Kidney (tissue), 14 donors: ENCODE measurements around the gene SLX9. TPM values are rescaled to one million over a fixed set of nuclear protein-coding genes. Genes with fewer than 3 reads are reported as not detected.

Experiments used
- DNase-seq, 5 donors: peaks; one replicate each; pipeline ENCODE4 v3.0.0-alpha.2; 2013 to 2020
- FAIRE-seq: peaks from 2 replicates; lab custom pipeline; 2012; peaks lifted over from hg19 to GRCh38; lab: Jason Lieb, UNC
- H3K27ac ChIP-seq, 2 donors: one replicate each; pipeline ENCODE4 v1.7.0; 2013; ENCODE audit warnings: low read depth in 2 of 2, low read length in 2 of 2, inconsistent platforms in 1 of 2
- H3K27me3 ChIP-seq: one replicate; pipeline ENCODE4 v1.7.1; 2013; ENCODE audit warnings: low read length, inconsistent platforms; ENCODE audit not compliant: control insufficient read depth, insufficient read depth
- H3K36me3 ChIP-seq, 3 donors: one replicate each; pipeline versions ENCODE4 v1.7.0 to v1.7.1; 2013; ENCODE audit warnings: low read length in 3 of 3, control low read depth in 1 of 3, inconsistent platforms in 1 of 3; ENCODE audit not compliant: insufficient read depth in 3 of 3, control insufficient read depth in 2 of 3
- H3K4me1 ChIP-seq, 3 donors: one replicate each; pipeline versions ENCODE4 v1.7.0 to v1.7.1; 2013; ENCODE audit warnings: low read length in 3 of 3, inconsistent platforms in 1 of 3, low read depth in 1 of 3; ENCODE audit not compliant: control insufficient read depth in 2 of 3, insufficient read depth in 2 of 3
- H3K4me3 ChIP-seq, 3 donors: one replicate each; pipeline versions ENCODE4 v1.7.0 to v1.8.1; 2013; ENCODE audit warnings: low read length in 3 of 3, control low read depth in 1 of 3, inconsistent platforms in 1 of 3
- H3K9ac ChIP-seq, 3 donors: one replicate each; pipeline versions ENCODE4 v1.7.0 to v1.7.1; 2013; ENCODE audit warnings: low read length in 3 of 3, control low read depth in 1 of 3, inconsistent platforms in 1 of 3
- H3K9me3 ChIP-seq, 3 donors: one replicate each; pipeline versions ENCODE4 v1.7.0 to v1.7.1; 2013; ENCODE audit warnings: low read length in 3 of 3, control low read depth in 1 of 3, inconsistent platforms in 1 of 3; ENCODE audit not compliant: control insufficient read depth in 2 of 3, insufficient read depth in 1 of 3
- CTCF ChIP-seq: IDR thresholded peaks from 3 replicates; pipeline ENCODE4 v1.5.1; 2012; ENCODE audit warnings: mild to moderate bottlenecking, moderate library complexity, borderline replicate concordance; ENCODE audit not compliant: insufficient read depth; ENCODE audit errors: extremely low read depth
- intact Hi-C: fragments of 100-400 bp; cut with DNase I; formaldehyde crosslinking; loops from one replicate; pipeline ENCODE4 v1.11.1; 2022
- polyA plus RNA-seq: library from polyadenylated mRNA; stranded (reverse); fragments of 350-450 nt; fragmentation: Illumina TruSeq; extraction: RNeasy Lipid Tissue Mini Kit (QIAGEN cat#74804); gene quantifications from one replicate; pipeline ENCODE4 v1.2.3, GENCODE V29; 2014; ENCODE audit warnings: low read depth, low replicate concordance; ENCODE audit not compliant: insufficient read depth
- total RNA-seq: library from RNA; stranded (reverse); fragmentation: NEBNext Ultra II Directional; extraction: Animal tissue kit (Norgen Biotek cat#: 25700); gene quantifications from one replicate; pipeline ENCODE4 v1.2.1, GENCODE V29; 2021
- donor health status: control.
- donor health status: control.
- donor health status: control.
- donor health status: control.
- donor health status: control.
- donor health status: DM: yes; HTN: yes; CAD: no.
- donor health status: Normal renal cell carcinoma (clear cell type).

SLX9 gene
- total and polyA plus RNA-seq, 2 donors from 2014 or later: 27.1 to 35.1 TPM

- intact Hi-C loops: no loop called here
- Histone ChIP-seq H3K9ac (no peak overlapping the region), H3K4me3 (no peak overlapping the region), H3K9me3 (no peaks in the 10 kb centered on the region), H3K36me3 (no peaks in the 10 kb centered on the region), H3K4me1 (peaks cover 0 to 7% (median 0%) of the 10 kb centered on the region in 3 donors), H3K27me3 (no peaks in the 10 kb centered on the region), H3K27ac (no peak overlapping the region)
- FAIRE-seq (no peak), DNase-seq (peak in 2 of 5 donors; percentile 38 to 46)
- TF ChIP-seq CTCF: no peak
Measured at GRCh38 chr21:44989537-44989886, 49.7 kb downstream of the SLX9 start.

- Histone ChIP-seq H3K9me3 (no peaks in the 10 kb centered on the region), H3K27me3 (no peaks in the 10 kb centered on the region), H3K4me3 (no peak overlapping the region), H3K9ac (no peak overlapping the region), H3K36me3 (no peaks in the 10 kb centered on the region), H3K4me1 (peaks cover 0 to 3% (median 0%) of the 10 kb centered on the region in 3 donors), H3K27ac (no peak overlapping the region)
- FAIRE-seq (no peak), DNase-seq (peak in 1 of 5 donors; percentile 69)
- intact Hi-C loops: no loop called here
- TF ChIP-seq CTCF: no peak
Measured at GRCh38 chr21:44989943-44990780, 50.3 kb downstream of the SLX9 start.

- Histone ChIP-seq H3K4me3 (no peak overlapping the region), H3K4me1 (peaks cover 0 to 2% (median 0%) of the 10 kb centered on the region in 3 donors), H3K36me3 (no peaks in the 10 kb centered on the region), H3K9ac (no peak overlapping the region), H3K27me3 (no peaks in the 10 kb centered on the region), H3K27ac (no peak overlapping the region), H3K9me3 (no peaks in the 10 kb centered on the region)
- intact Hi-C loops: no loop called here
- TF ChIP-seq CTCF: no peak
- peak in 1 of 5 donors; percentile 66 for DNase-seq
- FAIRE-seq: no peak
Measured at GRCh38 chr21:44990921-44991320, 51.1 kb downstream of the SLX9 start.
